Activated CD4-positive, alpha-beta T cell treated with anti-CD3 and anti-CD28 coated beads, Interleukin-2, amount 10 ng/mL, durations not matched to agents 24 days and 14 days (primary cell): ENCODE measurements around the gene OR51G1. TPM values are rescaled to one million over a fixed set of nuclear protein-coding genes. Genes with fewer than 3 reads are reported as not detected.
"Not testable (repeated sequence)": the region's sequence is repeated elsewhere in the genome, so short reads cannot be mapped to it uniquely, and the experiment has no call there.

Experiments used
- DNase-seq: peaks from one replicate; pipeline ENCODE4 v3.0.0; 2022
- H3K27ac Mint-ChIP-seq: one replicate; pipeline ENCODE4 v1.8.0; 2022; ENCODE audit warnings: mild to moderate bottlenecking, mixed read lengths
- H3K27me3 Mint-ChIP-seq: one replicate; pipeline ENCODE4 v1.8.0; 2022; ENCODE audit warnings: mixed read lengths
- H3K36me3 Mint-ChIP-seq: one replicate; pipeline ENCODE4 v1.8.0; 2022; ENCODE audit warnings: low read depth, mild to moderate bottlenecking, mixed read lengths
- H3K4me1 Mint-ChIP-seq: one replicate; pipeline ENCODE4 v1.8.0; 2021; ENCODE audit warnings: mixed read lengths
- H3K4me3 Mint-ChIP-seq: one replicate; pipeline ENCODE4 v1.8.0; 2022; ENCODE audit warnings: mild to moderate bottlenecking, moderate library complexity, mixed read lengths
- H3K9me3 Mint-ChIP-seq: one replicate; pipeline ENCODE4 v1.8.0; 2021; ENCODE audit warnings: mixed read lengths
- intact Hi-C: fragments of 100-400 bp; cut with micrococcal nuclease; formaldehyde crosslinking; loops from one replicate; pipeline ENCODE4 v1.15.1; 2023
- total RNA-seq: library from RNA; stranded (reverse); gene quantifications from 2 replicates; pipeline ENCODE4 v1.2.3, GENCODE V29; 2022

Gene OR51G1, protein sequence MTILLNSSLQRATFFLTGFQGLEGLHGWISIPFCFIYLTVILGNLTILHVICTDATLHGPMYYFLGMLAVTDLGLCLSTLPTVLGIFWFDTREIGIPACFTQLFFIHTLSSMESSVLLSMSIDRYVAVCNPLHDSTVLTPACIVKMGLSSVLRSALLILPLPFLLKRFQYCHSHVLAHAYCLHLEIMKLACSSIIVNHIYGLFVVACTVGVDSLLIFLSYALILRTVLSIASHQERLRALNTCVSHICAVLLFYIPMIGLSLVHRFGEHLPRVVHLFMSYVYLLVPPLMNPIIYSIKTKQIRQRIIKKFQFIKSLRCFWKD
- total RNA-seq, result not detected in 2 replicates

DNA sequence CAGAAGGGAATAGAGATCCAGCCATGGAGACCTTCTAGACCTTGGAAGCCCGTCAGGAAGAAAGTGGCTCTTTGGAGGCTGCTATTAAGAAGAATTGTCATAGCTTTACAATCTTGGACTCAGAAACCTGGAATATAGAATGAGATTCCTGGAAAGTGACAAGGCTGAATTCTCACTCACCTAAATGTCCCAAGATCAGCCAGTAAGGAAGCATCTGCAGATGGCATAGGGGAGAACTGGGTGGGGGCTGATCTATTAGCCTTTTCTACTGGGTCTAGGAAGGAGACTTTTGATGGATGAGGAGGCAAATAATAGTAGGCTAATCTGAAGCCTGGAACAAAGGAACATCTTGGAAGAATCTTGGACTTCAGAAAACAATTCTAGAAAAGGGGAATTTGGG lies at the start of gene OR51G1:
TSS of gene OR51G1 (minus strand) at position 101 of the 400 bp plus-strand sequence. CDS start at position 101, 0 bp downstream.
- H3K4me3 Mint-ChIP-seq, result no peak within 1 kb of the TSS
- H3K4me1 Mint-ChIP-seq, result no peaks in the 10 kb centered on the region

DNA sequence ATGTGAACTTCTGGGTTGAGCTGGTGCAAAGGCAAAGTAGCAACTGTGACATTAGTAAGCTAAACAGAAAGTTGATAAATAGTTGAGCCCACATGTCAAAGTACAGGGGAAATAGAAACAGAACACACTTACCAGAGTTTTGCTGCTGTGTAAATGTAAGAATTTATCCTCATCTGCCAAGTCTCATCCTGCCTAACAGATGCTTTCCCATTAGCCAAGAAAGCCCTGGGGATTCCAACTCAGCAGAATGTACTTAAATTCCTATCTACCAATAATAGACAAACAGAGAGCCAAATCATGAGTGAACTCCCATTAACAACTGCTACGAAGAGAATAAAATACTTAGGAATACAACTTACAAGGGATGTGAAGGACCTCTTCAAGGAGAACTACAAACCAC lies 38.7 kb upstream of the OR51G1 start:
- H3K36me3 Mint-ChIP-seq, result no peaks in the 10 kb centered on the region
- no peaks in the 10 kb centered on the region for H3K4me1 Mint-ChIP-seq
- H3K27ac Mint-ChIP-seq, result no peak overlapping the region
- H3K9me3 Mint-ChIP-seq, result no peaks in the 10 kb centered on the region
- intact Hi-C loops, result no loop called here
- no peaks in the 10 kb centered on the region for H3K27me3 Mint-ChIP-seq
- no peak overlapping the region for H3K4me3 Mint-ChIP-seq
- no peak for DNase-seq

More for the DNA sequence above, at the start of gene OR51G1:
- intact Hi-C loops, result no loop called here
- H3K27me3 Mint-ChIP-seq, result no peaks in the 10 kb centered on the region
- H3K27ac Mint-ChIP-seq, result no peak within 1 kb of the TSS
- no peak for DNase-seq
- H3K9me3 Mint-ChIP-seq, result no peaks in the 10 kb centered on the region
- H3K36me3 Mint-ChIP-seq, result no peaks in the 10 kb centered on the region

DNA sequence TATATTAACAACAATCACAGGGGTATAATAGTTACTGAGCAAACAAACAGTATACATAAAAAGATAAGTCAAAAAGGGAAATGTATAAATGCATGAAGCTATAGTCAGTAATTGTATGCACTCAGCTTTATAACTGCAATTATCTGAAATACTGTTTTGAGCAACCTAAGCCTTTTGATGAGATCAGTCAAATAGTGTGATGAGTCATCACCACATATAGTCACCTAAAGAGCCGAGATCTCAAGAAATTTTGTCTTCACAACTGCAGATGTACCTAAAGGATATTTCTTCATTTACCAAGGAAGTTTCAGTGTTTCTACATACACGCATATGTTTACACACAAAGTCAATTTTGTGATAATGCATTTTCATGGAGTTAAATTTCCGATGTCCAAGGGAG lies 36.7 kb upstream of the OR51G1 start:
- Mint-ChIP-seq H3K27ac (no peak overlapping the region), H3K4me3 (no peak overlapping the region), H3K27me3 (no peaks in the 10 kb centered on the region), H3K9me3 (no peaks in the 10 kb centered on the region), H3K4me1 (no peaks in the 10 kb centered on the region), H3K36me3 (no peaks in the 10 kb centered on the region)
- no peak for DNase-seq
- intact Hi-C loops, result no loop called here

DNA sequence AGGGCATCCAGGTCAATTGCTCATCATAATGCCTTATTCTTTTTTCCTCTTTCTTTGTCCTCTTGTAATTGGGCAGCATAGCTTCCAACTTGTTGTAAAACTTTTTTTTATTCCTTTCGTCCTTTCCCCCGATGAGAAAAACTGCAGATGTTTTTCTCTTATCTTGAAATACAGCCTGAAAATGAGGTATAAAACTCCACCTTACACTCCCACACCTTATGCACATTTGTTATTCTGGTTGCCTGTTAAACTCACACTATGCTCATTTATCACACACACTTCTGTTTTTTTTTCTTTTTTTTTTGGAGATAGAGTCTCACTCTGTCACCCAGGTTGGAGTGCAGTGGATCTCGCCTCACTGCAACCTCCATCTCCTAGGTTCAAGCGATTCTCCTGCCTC lies 33.3 kb upstream of the OR51G1 start:
- no peak overlapping the region for H3K4me3 Mint-ChIP-seq
- no peaks in the 10 kb centered on the region for H3K4me1 Mint-ChIP-seq
- no peak for DNase-seq
- H3K27me3 Mint-ChIP-seq, result no peaks in the 10 kb centered on the region
- no peaks in the 10 kb centered on the region for H3K9me3 Mint-ChIP-seq
- intact Hi-C loops, result no loop called here
- no peak overlapping the region for H3K27ac Mint-ChIP-seq
- no peaks in the 10 kb centered on the region for H3K36me3 Mint-ChIP-seq

DNA sequence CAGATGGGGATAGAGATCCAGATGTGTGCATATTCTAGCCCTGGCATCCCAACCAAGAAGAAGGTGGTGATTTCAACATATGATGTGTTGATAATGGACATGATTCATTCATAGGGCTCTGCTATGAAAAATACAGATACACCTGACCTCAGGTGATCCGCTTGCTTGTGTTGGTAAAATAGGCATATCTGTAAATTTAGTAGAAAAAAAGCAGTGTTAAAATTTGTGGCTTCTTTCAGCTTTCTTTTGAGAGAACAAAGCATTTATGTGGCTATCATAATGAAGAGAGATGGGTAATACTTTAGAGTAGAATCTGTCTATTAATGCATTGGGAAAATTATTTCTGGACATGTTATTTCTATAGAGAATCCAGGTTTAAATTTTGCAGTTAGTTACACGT lies 31.5 kb upstream of the OR51G1 start, which contains the start of gene OR51A2:
TSS of gene OR51A2 (minus strand) at position 101 of the 400 bp plus-strand sequence. CDS start at position 101, 0 bp downstream.
- not testable (repeated sequence) for H3K36me3 Mint-ChIP-seq, H3K4me3 Mint-ChIP-seq, H3K4me1 Mint-ChIP-seq, H3K27me3 Mint-ChIP-seq, DNase-seq, H3K9me3 Mint-ChIP-seq, H3K27ac Mint-ChIP-seq
- intact Hi-C loops, result loop anchor here (1.0 kb wide), 1 partner anchor 9 kb away; no protein-coding TSS in a partner anchor

DNA sequence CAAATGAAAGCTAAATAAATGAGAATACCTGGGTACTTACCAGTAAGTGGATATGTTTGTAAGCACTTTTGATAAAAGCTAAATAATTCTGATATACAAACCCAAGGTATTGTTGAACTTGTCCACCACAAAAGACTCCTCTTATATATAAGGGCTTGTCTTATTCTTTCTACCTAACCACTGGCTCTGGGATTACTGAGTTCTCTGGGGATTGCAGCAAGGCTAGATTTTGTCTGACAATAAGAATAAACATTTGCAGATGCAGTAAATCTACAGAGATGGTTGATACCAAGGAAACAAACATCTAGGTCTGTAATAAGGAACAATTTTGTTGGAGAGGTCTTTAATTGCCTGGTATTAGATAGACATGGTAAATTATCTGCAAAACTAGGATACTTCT lies 23.4 kb upstream of the OR51G1 start, which contains the start of gene OR51A4:
TSS of gene OR51A4 (minus strand) at position 101 of the 400 bp plus-strand sequence. CDS start 505 bp downstream, outside the sequence.
- intact Hi-C loops, result no loop called here
- DNase-seq, result no peak
- H3K4me3 Mint-ChIP-seq, result no peak within 1 kb of the TSS
- no peaks in the 10 kb centered on the region for H3K4me1 Mint-ChIP-seq
- H3K9me3 Mint-ChIP-seq, result no peaks in the 10 kb centered on the region
- no peaks in the 10 kb centered on the region for H3K27me3 Mint-ChIP-seq
- H3K36me3 Mint-ChIP-seq, result no peaks in the 10 kb centered on the region
- no peak within 1 kb of the TSS for H3K27ac Mint-ChIP-seq

DNA sequence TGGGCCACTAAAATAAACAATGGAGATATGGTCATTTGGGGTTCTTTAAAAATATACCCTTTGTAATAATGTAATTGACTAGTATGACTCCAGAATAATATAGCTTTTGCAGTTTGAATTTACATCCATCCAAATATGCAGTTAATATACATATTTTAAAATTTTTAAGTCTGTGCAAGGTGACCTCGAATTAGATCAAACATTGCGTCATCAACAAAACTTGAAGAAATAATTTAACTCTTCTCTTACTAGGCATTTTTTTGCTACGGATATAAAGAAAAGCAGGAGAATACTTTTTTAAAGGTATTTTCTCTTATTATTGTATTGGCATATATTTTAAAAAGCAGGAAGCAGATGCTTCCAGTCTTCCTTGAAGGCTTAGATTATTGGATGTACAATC lies 12.6 kb upstream of the OR51G1 start:
- Mint-ChIP-seq H3K4me1 (no peaks in the 10 kb centered on the region), H3K9me3 (no peaks in the 10 kb centered on the region), H3K27me3 (no peaks in the 10 kb centered on the region), H3K36me3 (no peaks in the 10 kb centered on the region), H3K4me3 (no peak overlapping the region), H3K27ac (no peak overlapping the region)
- no peak for DNase-seq
- intact Hi-C loops, result no loop called here

DNA sequence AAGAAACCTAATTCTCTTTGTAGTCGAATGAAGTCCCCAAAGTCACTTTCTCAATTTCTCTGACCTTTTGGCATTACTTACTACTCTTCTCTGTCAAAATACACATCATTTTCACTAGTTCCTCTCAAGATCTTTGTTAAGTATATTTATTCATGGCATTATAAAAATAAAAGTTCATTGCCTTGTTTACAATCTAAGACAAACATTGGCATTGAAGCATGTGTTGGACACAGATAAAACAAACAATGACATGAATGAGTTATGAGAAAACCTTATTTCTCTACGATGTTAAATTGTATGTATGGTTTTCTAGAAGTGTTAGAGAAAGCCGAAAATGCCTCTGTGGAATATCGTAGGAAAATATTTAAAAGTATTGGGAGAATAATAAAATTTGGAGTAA lies 8.6 kb upstream of the OR51G1 start:
- H3K27me3 Mint-ChIP-seq, result no peaks in the 10 kb centered on the region
- DNase-seq, result no peak
- H3K36me3 Mint-ChIP-seq, result no peaks in the 10 kb centered on the region
- no peak overlapping the region for H3K4me3 Mint-ChIP-seq
- intact Hi-C loops, result no loop called here
- no peak overlapping the region for H3K27ac Mint-ChIP-seq
- H3K4me1 Mint-ChIP-seq, result no peaks in the 10 kb centered on the region
- H3K9me3 Mint-ChIP-seq, result no peaks in the 10 kb centered on the region

DNA sequence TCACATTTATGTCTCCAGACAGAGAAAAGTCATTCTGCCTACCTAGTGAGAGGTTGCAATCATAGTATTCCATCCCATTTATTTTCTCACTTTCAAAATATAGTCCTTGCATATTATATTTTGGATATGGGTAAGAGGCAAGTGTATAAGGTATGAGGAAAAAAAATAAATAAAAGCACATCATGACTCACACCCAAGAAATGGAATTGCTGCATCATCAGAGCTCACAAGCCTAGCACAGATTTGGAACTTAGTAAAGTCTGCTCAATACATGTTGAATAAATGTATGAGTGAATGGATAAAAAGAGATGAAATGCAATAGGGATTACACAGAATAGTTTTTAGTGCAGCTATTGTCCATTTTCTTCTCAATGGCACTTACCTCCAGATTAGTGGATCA lies 2.5 kb upstream of the OR51G1 start:
- Mint-ChIP-seq H3K4me3 (no peak overlapping the region), H3K4me1 (no peaks in the 10 kb centered on the region), H3K36me3 (no peaks in the 10 kb centered on the region), H3K9me3 (no peaks in the 10 kb centered on the region), H3K27me3 (no peaks in the 10 kb centered on the region), H3K27ac (no peak overlapping the region)
- no peak for DNase-seq
- intact Hi-C loops, result no loop called here

DNA sequence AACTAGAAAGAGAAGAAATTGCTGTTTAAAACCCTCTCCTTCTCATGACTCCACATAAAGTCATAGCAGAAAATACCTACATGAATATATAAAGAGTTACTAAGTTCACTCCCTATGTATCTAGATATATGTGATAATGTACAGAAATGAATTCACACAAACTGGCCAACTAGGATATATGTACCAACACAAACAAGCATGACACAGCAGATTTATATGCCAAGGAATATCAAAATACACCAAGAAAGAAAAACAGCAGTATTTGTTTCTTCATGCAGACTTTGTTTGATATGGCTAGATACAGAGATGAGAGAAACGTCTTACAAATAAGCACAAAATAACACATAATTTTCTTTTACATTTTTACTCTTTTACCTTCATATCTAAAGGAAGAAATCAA lies 1.8 kb downstream of the OR51G1 start:
- intact Hi-C loops, result no loop called here
- no peak for DNase-seq
- Mint-ChIP-seq H3K4me3 (no peak overlapping the region), H3K9me3 (no peaks in the 10 kb centered on the region), H3K27me3 (no peaks in the 10 kb centered on the region), H3K36me3 (no peaks in the 10 kb centered on the region), H3K4me1 (no peaks in the 10 kb centered on the region), H3K27ac (no peak overlapping the region)

DNA sequence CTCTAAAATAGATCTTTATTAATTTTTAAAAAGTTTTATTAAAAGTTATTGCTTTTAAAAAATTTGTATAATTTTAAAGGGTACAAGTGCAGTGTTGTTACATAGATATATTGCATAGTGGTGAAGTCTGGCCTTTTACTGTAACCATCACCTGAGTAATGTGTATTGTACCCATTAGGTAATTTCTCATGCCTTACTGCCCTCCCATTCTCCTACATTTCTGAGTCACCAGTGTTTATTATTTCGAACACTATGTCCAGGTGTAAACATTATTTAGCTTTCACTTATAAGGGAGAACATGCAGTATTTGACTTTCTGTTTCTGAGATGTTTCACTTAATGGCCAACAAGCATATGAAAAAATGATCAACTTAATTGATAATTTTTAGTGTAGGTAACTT lies 2.3 kb downstream of the OR51G1 start:
- H3K36me3 Mint-ChIP-seq, result no peaks in the 10 kb centered on the region
- H3K27me3 Mint-ChIP-seq, result no peaks in the 10 kb centered on the region
- no peak for DNase-seq
- no peak overlapping the region for H3K27ac Mint-ChIP-seq
- intact Hi-C loops, result no loop called here
- no peak overlapping the region for H3K4me3 Mint-ChIP-seq
- H3K9me3 Mint-ChIP-seq, result no peaks in the 10 kb centered on the region
- no peaks in the 10 kb centered on the region for H3K4me1 Mint-ChIP-seq

DNA sequence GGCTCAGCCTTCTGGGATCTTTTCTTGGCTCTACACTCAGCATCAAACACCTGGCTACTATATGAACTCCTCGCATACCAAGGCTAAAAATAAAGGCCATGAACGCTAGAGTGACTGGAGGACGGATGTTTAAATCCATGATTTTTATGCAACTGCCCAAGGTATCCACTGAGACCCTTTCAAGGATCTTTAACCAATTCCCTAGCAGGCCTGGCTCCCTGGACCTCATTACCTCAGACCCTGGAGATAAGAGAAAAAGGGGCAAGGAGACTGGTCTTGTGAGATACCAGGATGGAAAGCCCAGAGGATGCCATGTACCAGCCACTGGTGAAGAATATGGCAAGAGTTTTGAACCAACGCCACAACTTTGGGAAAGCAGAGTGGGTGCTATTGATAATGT lies 4.9 kb downstream of the OR51G1 start, which contains the start of gene OR51G2:
TSS of gene OR51G2 (minus strand) at position 101 of the 400 bp plus-strand sequence. CDS start 3,687 bp downstream, outside the sequence.
- no peaks in the 10 kb centered on the region for H3K36me3 Mint-ChIP-seq
- no peaks in the 10 kb centered on the region for H3K9me3 Mint-ChIP-seq
- intact Hi-C loops, result no loop called here
- no peak for DNase-seq
- no peaks in the 10 kb centered on the region for H3K4me1 Mint-ChIP-seq
- H3K27me3 Mint-ChIP-seq, result no peaks in the 10 kb centered on the region
- H3K27ac Mint-ChIP-seq, result no peak within 1 kb of the TSS
- no peak within 1 kb of the TSS for H3K4me3 Mint-ChIP-seq

DNA sequence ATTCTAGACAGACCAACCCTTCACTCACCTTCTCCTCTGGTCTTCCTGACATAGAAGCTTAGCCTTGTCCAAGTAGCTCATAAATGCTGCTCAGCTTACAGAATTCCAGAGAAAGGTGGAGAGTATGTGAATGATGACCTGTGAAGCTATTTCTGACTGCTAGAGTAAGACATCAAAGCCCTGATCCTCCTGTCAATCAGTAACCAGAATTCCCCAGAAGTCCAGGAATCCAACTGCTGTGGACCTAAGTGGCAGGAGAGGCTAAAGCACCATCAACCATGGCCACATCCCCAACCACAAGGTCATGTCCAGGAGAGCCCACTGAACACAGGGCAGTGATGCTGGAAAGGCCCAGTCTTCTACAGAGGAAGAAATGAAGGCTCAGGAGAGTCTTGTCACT lies 7.6 kb downstream of the OR51G1 start:
- no peaks in the 10 kb centered on the region for H3K9me3 Mint-ChIP-seq
- no peaks in the 10 kb centered on the region for H3K4me1 Mint-ChIP-seq
- no peaks in the 10 kb centered on the region for H3K36me3 Mint-ChIP-seq
- intact Hi-C loops, result no loop called here
- no peak for DNase-seq
- H3K4me3 Mint-ChIP-seq, result no peak overlapping the region
- H3K27me3 Mint-ChIP-seq, result peaks cover under 1% of the 10 kb centered on the region
- H3K27ac Mint-ChIP-seq, result no peak overlapping the region

DNA sequence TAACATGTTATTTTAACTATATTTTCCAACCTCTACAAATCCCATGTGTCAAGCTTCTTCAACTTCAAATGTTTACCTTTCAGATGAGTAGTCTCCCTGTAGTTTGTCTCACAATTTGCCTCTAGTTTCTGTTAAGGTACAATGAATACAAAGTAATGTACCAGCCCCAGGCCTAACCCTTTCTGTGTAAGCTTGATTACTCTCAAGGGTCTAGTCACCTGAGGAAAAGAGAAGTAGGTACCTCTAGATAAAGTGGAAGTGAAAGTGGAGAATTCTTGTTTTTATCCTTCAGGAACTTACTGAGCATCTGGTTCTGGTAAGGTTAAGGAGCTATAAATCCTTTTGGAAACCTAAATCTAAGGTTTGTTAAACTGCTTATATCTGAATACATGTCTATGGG lies 20.7 kb downstream of the OR51G1 start, which contains the start of gene OR51A7:
TSS of gene OR51A7 (plus strand) at position 300 of the 400 bp plus-strand sequence. CDS start 3,587 bp downstream, outside the sequence.
- no peak within 1 kb of the TSS for H3K27ac Mint-ChIP-seq
- no peaks in the 10 kb centered on the region for H3K9me3 Mint-ChIP-seq
- no peaks in the 10 kb centered on the region for H3K36me3 Mint-ChIP-seq
- no peaks in the 10 kb centered on the region for H3K27me3 Mint-ChIP-seq
- H3K4me3 Mint-ChIP-seq, result no peak within 1 kb of the TSS
- intact Hi-C loops, result no loop called here
- no peak for DNase-seq
- no peaks in the 10 kb centered on the region for H3K4me1 Mint-ChIP-seq
